HG03045 (cell line): Measurements from ENCODE around the gene SLC16A9.

Experiments used
- ATAC-seq: cut with Tn5 transposase; IDR thresholded peaks from one replicate; pipeline ENCODE4 v1.9.1; 2021; ENCODE audit warnings: mild to moderate bottlenecking, moderate library complexity; ENCODE audit not compliant: unreplicated experiment

Gene SLC16A9

GRCh38 chr10:59631237-59631636 lies 78.4 kb downstream of the SLC16A9 start:
- no peak for ATAC-seq

- no peak for ATAC-seq
These were observed 80.7 kb downstream of the SLC16A9 start for GRCh38 chr10:59628965-59629364.

- no peak for ATAC-seq
These were observed 81.2 kb downstream of the SLC16A9 start for GRCh38 chr10:59628456-59628855.

GRCh38 chr10:59627366-59628018 lies 82.2 kb downstream of the SLC16A9 start:
- no peak for ATAC-seq

GRCh38 chr10:59626523-59626869 lies 83.2 kb downstream of the SLC16A9 start:
- ATAC-seq, result no peak

- peak; percentile 91 for ATAC-seq
These were observed 83.7 kb downstream of the SLC16A9 start for GRCh38 chr10:59625721-59626522.

GRCh38 chr10:59624951-59625350 lies 84.7 kb downstream of the SLC16A9 start:
- ATAC-seq, result no peak

GRCh38 chr10:59624136-59624535 lies 85.5 kb downstream of the SLC16A9 start:
- ATAC-seq, result no peak

GRCh38 chr10:59623133-59624121 lies 86.2 kb downstream of the SLC16A9 start:
- ATAC-seq, result no peak

- ATAC-seq, result no peak
These were observed 87.1 kb downstream of the SLC16A9 start for GRCh38 chr10:59622320-59623132.

GRCh38 chr10:59621771-59622170 lies 87.9 kb downstream of the SLC16A9 start:
- no peak for ATAC-seq

- no peak for ATAC-seq
These were observed 91.0 kb downstream of the SLC16A9 start for GRCh38 chr10:59618666-59619065.

GRCh38 chr10:59617996-59618395 lies 91.7 kb downstream of the SLC16A9 start:
- ATAC-seq, result no peak

GRCh38 chr10:59611048-59611447 lies 98.6 kb downstream of the SLC16A9 start:
- ATAC-seq, result no peak

- no peak for ATAC-seq
These were observed 101.7 kb downstream of the SLC16A9 start for GRCh38 chr10:59607970-59608369.

- no peak for ATAC-seq
These were observed 103.1 kb downstream of the SLC16A9 start for GRCh38 chr10:59606551-59606961.

GRCh38 chr10:59601985-59602384 lies 107.7 kb downstream of the SLC16A9 start:
- ATAC-seq, result no peak
